Dendritic cell treated with granulocyte-macrophage colony-stimulating factor and Interleukin-4, amounts not matched to agents 40 ng/mL and 50 ng/mL, for 4 days (primary cell): Measurements from ENCODE around the gene FOXN3.

Experiments
- H3K27ac Mint-ChIP-seq: one replicate; pipeline ENCODE4 v1.8.0; 2022; ENCODE audit warnings: mild to moderate bottlenecking, mixed read lengths
- H3K27me3 Mint-ChIP-seq: one replicate; pipeline ENCODE4 v1.8.0; 2022; ENCODE audit warnings: mild to moderate bottlenecking, mixed read lengths
- H3K36me3 Mint-ChIP-seq: one replicate; pipeline ENCODE4 v1.8.0; 2022; ENCODE audit warnings: low read depth, mixed read lengths
- H3K4me1 Mint-ChIP-seq: one replicate; pipeline ENCODE4 v1.8.0; 2022; ENCODE audit warnings: low read depth, mixed read lengths
- H3K4me3 Mint-ChIP-seq: one replicate; pipeline ENCODE4 v1.8.0; 2022; ENCODE audit warnings: mild to moderate bottlenecking, moderate library complexity, mixed read lengths
- H3K9me3 Mint-ChIP-seq: one replicate; pipeline ENCODE4 v1.8.0; 2022; ENCODE audit warnings: mixed read lengths
- intact Hi-C: fragments of 100-400 bp; cut with micrococcal nuclease; formaldehyde crosslinking; loops from one replicate; pipeline ENCODE4 v1.15.0; 2022

Gene FOXN3

GRCh38 chr14:89270439-89271227 is 146.4 kb downstream of the FOXN3 start:
- peaks cover 54% of the 10 kb centered on the region for H3K36me3 Mint-ChIP-seq
- H3K27me3 Mint-ChIP-seq = no peaks in the 10 kb centered on the region
- intact Hi-C loops = no loop called here
- peaks cover 64% of the 10 kb centered on the region for H3K4me1 Mint-ChIP-seq
- H3K27ac Mint-ChIP-seq = no peak overlapping the region
- no peaks in the 10 kb centered on the region for H3K9me3 Mint-ChIP-seq
- H3K4me3 Mint-ChIP-seq = no peak overlapping the region

DNA sequence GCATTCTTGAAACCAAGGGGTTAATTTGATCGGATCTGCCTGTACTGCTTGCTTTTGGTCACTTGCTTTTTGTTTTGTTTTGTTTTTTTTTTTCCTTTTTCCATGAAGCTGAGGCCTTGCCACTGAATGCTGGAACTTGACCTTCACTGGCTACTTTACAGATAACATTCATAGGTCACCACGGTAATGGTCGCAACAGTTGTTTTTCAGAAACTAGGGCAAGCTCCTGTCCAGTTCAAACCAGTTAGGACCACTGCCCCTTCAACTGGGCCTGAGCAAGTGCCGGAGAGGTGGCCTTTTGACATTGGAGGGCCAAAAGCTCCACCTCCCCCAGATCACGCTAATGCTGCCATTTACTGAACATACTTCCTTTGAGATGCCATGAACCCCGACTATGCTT is 147.6 kb downstream of the FOXN3 start:
- intact Hi-C loops = no loop called here
- Mint-ChIP-seq H3K27me3 (no peaks in the 10 kb centered on the region), H3K27ac (peak overlapping the region; percentile 9), H3K4me3 (no peak overlapping the region), H3K36me3 (peaks cover 47% of the 10 kb centered on the region), H3K4me1 (peaks cover 57% of the 10 kb centered on the region), H3K9me3 (no peaks in the 10 kb centered on the region)

DNA sequence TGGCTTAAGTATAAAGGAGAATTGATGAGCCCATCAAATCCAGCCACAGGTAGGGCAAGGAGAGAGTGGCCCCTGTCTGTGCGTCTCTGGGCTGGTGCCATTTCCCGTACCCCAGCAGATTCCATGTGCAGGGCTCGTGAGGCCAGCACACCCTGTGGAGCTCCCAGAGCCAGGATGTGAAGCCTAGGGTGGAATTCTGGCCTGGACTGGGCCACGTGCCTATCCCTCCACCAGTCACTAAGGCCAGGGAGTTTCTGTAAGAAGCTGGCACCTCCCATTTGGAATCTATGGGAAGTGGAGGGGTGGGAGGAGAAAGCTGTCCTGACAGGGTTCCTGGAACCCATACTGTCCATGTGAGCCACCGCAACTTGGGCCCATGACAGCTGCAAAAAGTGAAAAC is 148.5 kb downstream of the FOXN3 start:
- intact Hi-C loops = no loop called here
- Mint-ChIP-seq H3K36me3 (peaks cover 47% of the 10 kb centered on the region), H3K27ac (no peak overlapping the region), H3K27me3 (no peaks in the 10 kb centered on the region), H3K9me3 (no peaks in the 10 kb centered on the region), H3K4me1 (peaks cover 48% of the 10 kb centered on the region), H3K4me3 (no peak overlapping the region)

DNA sequence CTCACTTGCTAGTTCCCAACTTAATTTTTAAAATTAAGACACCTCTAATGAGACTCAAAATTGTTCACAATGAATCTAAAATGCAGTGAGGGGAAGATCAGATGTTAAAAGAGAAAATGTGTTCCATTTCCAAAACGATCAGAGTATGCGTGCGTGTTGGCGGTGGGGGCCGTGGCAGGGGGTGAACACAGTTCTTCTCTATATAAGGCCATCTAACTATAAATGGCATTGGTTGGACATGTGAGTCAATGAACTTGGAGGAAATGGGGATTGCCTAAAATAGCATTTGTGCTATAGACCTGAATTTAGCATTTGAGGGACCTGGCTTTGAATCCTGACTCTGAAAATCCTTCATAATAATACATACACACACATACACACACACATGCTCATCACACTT is 149.4 kb downstream of the FOXN3 start:
- intact Hi-C loops = no loop called here
- Mint-ChIP-seq H3K4me3 (no peak overlapping the region), H3K9me3 (no peaks in the 10 kb centered on the region), H3K4me1 (peaks cover 40% of the 10 kb centered on the region), H3K36me3 (peaks cover 47% of the 10 kb centered on the region), H3K27ac (no peak overlapping the region), H3K27me3 (no peaks in the 10 kb centered on the region)

DNA sequence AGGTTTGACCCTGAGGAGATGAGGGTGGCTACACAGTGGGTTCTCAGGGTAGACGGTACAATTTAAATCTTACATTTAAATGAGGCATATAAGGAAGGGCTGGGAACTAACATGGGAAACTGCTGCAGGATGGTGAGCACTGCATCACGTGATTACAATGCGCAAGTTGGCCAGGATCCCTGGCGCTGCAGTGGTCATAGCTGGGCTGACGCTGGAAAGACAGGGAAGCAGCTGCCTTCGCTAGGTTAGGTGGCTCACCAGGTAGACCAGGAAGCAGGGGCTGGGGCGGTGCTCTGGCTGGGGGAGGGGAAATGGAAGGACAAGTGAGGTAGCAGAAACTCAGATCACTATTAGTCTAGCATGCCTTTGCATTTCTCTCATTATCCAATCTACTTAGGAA is 149.9 kb downstream of the FOXN3 start:
- Mint-ChIP-seq H3K4me1 (peaks cover 42% of the 10 kb centered on the region), H3K27me3 (no peaks in the 10 kb centered on the region)

GRCh38 chr14:89266754-89267153 is 150.3 kb downstream of the FOXN3 start:
- Mint-ChIP-seq H3K9me3 (no peaks in the 10 kb centered on the region), H3K4me1 (peaks cover 46% of the 10 kb centered on the region), H3K27ac (no peak overlapping the region), H3K36me3 (peaks cover 51% of the 10 kb centered on the region), H3K27me3 (no peaks in the 10 kb centered on the region), H3K4me3 (no peak overlapping the region)
- intact Hi-C loops = no loop called here

More for the DNA sequence above, 149.9 kb downstream of the FOXN3 start:
- intact Hi-C loops = no loop called here
- H3K27ac Mint-ChIP-seq = no peak overlapping the region
- H3K4me3 Mint-ChIP-seq = no peak overlapping the region
- peaks cover 47% of the 10 kb centered on the region for H3K36me3 Mint-ChIP-seq
- no peaks in the 10 kb centered on the region for H3K9me3 Mint-ChIP-seq

DNA sequence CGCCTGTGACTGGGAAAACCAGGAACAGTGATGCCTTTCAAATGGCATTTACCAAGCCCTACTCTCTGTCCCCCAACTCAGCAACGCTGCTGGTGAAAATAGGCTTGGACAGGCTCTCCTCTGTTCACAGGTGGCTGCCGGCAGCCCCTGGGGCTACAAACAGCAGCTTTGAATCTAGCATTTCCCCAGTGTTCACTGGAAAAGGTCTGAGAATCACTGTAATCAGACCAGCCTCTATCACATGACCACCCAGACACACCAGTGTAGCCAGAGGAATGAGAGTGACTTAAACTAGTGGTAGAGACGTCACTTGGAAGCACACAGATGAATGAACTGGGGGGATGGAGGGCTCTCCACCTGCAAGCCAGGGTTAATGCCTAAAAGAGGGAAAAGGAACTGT is 151.8 kb downstream of the FOXN3 start:
- H3K27ac Mint-ChIP-seq = no peak overlapping the region
- H3K36me3 Mint-ChIP-seq = peaks cover 50% of the 10 kb centered on the region
- intact Hi-C loops = no loop called here
- H3K27me3 Mint-ChIP-seq = no peaks in the 10 kb centered on the region
- no peaks in the 10 kb centered on the region for H3K9me3 Mint-ChIP-seq
- peaks cover 49% of the 10 kb centered on the region for H3K4me1 Mint-ChIP-seq
- H3K4me3 Mint-ChIP-seq = no peak overlapping the region

GRCh38 chr14:89264196-89264800 is 152.7 kb downstream of the FOXN3 start:
- peaks cover 47% of the 10 kb centered on the region for H3K4me1 Mint-ChIP-seq
- intact Hi-C loops = no loop called here
- no peaks in the 10 kb centered on the region for H3K9me3 Mint-ChIP-seq
- H3K4me3 Mint-ChIP-seq = no peak overlapping the region
- no peaks in the 10 kb centered on the region for H3K27me3 Mint-ChIP-seq
- H3K27ac Mint-ChIP-seq = no peak overlapping the region
- peaks cover 43% of the 10 kb centered on the region for H3K36me3 Mint-ChIP-seq

- intact Hi-C loops = no loop called here
- Mint-ChIP-seq H3K27ac (no peak overlapping the region), H3K9me3 (no peaks in the 10 kb centered on the region), H3K27me3 (no peaks in the 10 kb centered on the region), H3K36me3 (peaks cover 42% of the 10 kb centered on the region), H3K4me3 (no peak overlapping the region), H3K4me1 (peaks cover 35% of the 10 kb centered on the region)
Measured at GRCh38 chr14:89262041-89262440, 155.0 kb downstream of the FOXN3 start.

DNA sequence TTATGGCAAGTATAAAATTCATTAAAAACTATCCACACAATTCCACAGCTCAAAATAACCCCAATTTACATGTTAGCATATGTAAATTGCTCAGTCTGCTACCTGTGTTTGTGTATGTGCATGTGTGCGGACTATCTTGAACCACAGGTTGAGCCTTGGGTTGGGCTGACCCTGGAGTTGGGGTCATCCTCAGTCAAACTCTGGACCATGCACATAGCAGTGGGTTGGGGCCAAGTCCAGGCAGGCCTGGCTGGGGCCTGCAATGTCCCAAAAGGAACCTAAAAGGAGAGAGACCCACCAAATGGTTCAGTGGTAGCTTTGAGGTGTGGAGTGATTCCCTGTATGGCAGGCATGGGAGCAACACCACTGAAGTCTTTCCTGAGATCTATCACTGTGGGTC is 156.1 kb downstream of the FOXN3 start:
- Mint-ChIP-seq H3K4me3 (no peak overlapping the region), H3K27ac (peak overlapping the region; percentile 27), H3K27me3 (no peaks in the 10 kb centered on the region), H3K4me1 (peaks cover 35% of the 10 kb centered on the region), H3K9me3 (no peaks in the 10 kb centered on the region), H3K36me3 (peaks cover 42% of the 10 kb centered on the region)
- intact Hi-C loops = no loop called here

DNA sequence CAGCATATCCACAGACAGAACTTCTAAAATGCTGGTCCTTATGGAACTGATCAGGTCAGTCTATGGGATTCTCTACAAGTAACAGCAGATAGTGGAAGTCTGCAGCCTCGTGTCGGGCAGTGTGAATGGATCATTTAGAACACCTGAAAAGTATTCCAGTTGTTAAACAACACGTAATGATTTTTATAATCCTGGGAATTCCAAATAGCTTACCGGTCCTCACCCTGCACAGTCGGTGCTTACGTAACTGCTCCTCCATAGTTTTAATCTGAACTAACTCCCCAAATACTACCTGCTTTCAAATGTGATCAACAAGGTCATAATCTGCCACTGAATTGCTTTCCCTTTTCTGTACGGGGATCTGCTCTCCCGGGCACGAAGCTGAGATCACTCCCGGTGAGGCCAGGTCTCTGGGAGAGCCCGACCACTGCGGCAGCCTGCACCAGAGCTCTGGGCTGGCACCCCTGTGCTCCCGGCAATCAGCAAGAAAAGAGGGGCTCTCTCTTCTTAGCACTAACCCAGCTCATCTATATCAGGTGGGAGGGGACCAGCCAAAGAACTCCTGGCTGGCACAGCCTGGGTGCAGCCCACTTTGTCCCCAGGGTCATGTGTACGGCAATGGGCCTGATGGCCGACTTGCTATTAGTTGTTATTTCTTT is 157.0 kb downstream of the FOXN3 start:
- H3K27me3 Mint-ChIP-seq = no peaks in the 10 kb centered on the region
- peaks cover 33% of the 10 kb centered on the region for H3K4me1 Mint-ChIP-seq
- no peaks in the 10 kb centered on the region for H3K9me3 Mint-ChIP-seq
- intact Hi-C loops = no loop called here
- H3K27ac Mint-ChIP-seq = peak overlapping the region; percentile 1
- H3K4me3 Mint-ChIP-seq = no peak overlapping the region
- H3K36me3 Mint-ChIP-seq = peaks cover 40% of the 10 kb centered on the region

DNA sequence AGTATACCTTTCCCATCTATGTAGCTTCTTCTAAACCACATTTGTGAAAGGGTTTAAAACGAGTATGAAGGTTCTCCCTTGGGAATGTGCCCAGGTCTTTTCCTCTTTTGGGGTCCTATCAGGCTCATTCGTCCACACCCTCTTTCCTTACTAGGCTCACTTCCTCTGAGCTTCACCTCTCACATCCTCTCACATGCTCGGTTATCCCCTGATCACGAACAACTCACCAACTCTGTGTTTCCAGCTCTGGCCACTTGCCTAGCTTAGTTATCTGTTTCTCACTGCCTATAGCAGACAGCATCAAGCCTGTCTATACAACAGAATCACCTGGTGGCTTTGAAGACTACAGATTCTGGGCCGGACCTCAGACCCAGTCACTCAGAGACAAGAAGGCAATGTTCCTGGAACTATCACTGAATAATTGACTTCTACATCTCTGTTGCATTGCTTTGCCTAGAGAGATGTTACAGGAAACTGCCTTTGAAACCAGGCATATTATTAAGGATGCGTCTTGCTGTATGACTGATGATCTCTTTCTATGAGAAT is 158.2 kb downstream of the FOXN3 start:
- H3K4me1 Mint-ChIP-seq = peaks cover 44% of the 10 kb centered on the region
- H3K36me3 Mint-ChIP-seq = peaks cover 39% of the 10 kb centered on the region
- H3K9me3 Mint-ChIP-seq = no peaks in the 10 kb centered on the region
- H3K27ac Mint-ChIP-seq = no peak overlapping the region
- intact Hi-C loops = no loop called here
- no peak overlapping the region for H3K4me3 Mint-ChIP-seq
- H3K27me3 Mint-ChIP-seq = no peaks in the 10 kb centered on the region

GRCh38 chr14:89256951-89257350 is 160.1 kb downstream of the FOXN3 start:
- H3K27me3 Mint-ChIP-seq = no peaks in the 10 kb centered on the region
- H3K27ac Mint-ChIP-seq = no peak overlapping the region
- intact Hi-C loops = no loop called here
- no peak overlapping the region for H3K4me3 Mint-ChIP-seq
- peaks cover 44% of the 10 kb centered on the region for H3K4me1 Mint-ChIP-seq
- H3K9me3 Mint-ChIP-seq = no peaks in the 10 kb centered on the region
- H3K36me3 Mint-ChIP-seq = peaks cover 50% of the 10 kb centered on the region

DNA sequence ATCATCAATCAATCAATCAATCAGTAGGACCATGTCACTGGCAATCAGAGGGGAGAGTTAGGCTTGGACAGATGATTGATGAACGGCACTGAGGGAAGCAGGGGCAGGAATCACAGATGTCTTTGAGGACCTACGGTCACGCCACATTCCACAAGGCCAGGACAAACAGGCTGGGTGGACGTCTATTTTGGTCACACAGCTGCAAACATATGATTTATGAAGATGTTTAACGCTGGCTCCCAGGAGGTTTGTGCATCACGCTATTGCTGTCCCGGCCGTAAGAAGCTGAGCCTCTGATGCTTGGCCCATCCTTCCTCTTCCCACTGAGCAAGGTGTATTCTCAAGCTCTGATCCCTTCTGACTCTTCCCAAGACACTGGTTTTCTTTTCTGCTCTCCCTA is 160.8 kb downstream of the FOXN3 start:
- Mint-ChIP-seq H3K36me3 (peaks cover 44% of the 10 kb centered on the region), H3K9me3 (no peaks in the 10 kb centered on the region), H3K4me3 (no peak overlapping the region), H3K27me3 (no peaks in the 10 kb centered on the region), H3K4me1 (peaks cover 41% of the 10 kb centered on the region), H3K27ac (no peak overlapping the region)
- intact Hi-C loops = no loop called here
